Hippocampal formation (tissue), 2 donors: Measurements from ENCODE around the gene TRNAU1AP.
"Not testable (repeated sequence)": the region's sequence is repeated elsewhere in the genome, so short reads cannot be mapped to it uniquely, and the experiment has no call there.

Experiments used
- DNase-seq, 2 donors: peaks; one replicate each; lab custom pipeline; 2025; lab: John Stamatoyannopoulos, UW

TRNAU1AP gene

DNA sequence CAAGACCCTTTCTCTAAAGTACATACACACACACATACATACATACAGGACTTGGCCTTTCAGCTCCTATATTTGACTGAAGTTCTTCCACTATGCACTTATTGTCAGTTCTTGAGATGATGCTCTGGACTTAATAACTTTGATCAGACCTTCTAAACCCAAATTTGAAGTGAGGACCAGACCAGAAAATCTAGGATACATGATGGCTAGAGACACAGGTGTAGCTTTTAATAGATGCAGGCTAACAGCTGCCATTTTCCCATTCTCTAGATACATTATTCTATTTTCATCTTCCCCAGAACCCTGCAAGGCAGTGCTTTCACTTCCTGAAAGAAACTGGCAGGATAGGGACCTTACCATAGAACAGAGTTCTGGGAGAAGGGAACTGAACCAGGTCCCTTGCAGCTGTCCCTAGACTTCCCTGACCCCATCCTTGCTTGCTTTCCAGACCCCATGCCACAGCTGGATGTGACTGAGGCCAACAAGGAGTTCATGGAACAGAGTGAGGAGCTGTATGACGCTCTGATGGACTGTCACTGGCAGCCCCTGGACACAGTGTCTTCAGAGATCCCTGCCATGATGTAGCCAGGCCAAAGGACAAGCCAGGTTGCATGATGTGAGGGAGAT, 24.3 kb downstream of the TRNAU1AP start:
- no peak for DNase-seq

DNA sequence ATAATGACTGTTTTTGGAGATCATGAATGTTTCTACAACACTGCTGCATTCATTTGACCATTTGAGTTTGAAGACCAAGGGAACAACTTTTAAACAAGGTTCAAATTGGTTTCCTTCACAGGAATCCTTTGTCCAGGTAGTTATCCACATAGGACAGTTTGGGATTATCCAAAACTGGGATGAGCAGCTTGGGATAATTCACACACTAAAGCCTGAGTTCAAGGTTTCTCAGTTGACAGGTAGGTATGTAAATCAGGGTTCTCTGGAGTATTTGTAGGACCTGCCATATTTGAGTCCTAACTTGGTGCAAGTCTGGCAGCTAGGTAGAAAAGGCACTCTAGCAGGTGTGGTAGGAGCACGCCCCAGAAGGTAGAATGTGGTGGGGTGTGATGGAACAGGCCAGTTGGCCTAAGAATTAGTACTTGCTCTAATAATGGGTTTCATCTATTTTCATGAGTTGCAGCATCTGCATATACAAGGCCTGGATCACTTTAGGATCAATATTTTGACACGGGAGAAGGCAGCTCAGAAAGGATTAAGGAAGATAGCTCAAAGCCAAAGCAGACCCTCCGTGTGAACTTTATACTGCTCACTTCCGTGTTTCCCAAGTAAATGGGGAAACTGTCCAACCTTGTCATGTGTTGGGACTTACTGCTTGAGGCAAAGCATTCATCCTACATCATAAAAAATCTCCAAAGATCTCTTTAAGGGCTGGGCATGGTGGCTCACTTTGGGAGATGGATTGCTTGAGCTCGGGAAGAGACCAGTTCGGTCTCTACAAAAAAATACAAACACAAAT, 25.1 kb downstream of the TRNAU1AP start:
- no peak for DNase-seq

DNA sequence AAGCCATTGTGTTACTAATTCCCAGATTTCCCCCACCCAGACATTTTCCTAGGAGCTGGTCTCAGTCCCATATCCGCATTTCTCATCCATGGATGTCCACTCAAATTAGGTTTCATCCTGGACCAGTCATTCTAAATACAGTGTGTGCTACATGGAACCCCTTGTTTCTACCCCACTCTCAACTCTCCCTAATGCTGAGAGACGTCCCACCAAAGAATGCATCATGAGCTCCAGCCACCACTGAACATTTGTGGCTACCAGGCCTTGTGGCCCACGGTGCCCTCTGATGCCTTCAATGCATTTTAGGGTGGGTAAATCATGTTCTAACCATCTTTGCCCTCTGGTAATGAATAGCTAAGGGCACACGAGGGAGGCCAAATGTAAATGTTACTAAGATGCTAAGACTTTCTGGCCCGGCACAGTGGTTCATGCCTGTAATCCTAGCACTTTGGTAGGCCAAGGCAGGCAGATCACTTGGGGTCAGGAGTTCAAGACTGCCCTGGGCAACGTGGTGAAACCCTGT, 25.9 kb downstream of the TRNAU1AP start:
- no peak for DNase-seq

DNA sequence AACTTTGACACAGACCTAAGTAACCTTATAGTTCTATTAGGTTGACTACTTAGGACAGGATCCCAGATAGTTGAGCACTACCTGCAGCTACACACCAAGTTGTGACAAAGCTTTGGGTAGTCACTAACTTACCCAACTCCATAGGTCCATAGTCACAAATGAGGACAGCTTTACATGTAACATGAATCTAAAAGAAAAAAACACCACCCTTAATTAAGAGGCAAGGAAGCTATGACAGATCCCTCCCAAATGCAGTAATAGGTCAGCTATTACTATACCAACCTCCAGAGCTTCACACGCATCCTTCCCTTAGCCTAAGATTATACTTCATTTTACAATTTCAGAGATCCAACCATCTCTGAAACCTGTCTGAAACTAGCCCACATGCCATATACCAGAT, 26.5 kb downstream of the TRNAU1AP start:
- no peak for DNase-seq

DNA sequence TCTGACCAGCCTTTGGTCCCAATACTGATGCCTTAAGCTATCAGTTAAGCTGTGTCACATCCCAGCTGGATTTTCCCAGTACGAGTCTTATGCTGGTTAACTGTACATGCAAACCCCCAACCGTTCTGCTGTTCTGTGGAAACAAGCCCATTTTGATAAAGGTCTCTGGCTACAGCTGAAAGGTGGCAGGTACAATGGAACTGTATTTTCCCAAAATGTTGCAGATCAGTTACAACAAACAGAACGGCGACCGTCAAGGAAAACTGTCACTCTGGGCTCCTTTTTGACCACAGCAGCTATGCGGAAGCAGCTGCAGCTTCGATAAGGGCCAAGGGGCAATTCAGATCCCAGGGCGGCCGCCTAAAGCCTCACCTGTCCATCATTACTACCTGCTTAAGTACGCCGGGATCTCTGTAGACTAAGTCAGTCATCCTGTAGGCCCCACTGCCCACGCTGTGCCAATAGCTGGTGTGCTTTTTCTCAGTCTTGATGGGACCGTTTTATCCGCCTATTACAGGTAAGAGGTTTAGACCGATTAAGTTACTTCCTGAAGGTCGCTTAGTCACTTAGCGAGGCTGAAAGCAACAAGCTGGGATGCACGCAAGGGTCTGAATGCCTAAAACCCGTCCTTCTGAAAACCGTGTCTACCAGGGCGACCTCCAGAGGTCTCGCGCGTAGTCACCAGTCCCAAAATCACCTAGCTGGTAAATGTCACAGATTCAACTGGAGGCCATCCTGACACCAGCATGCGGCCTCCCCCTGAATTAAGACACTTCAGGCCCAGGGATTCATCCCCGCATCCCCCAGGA, 28.0 kb downstream of the TRNAU1AP start:
- no peak for DNase-seq

- DNase-seq: peak; percentile 91 to 96
Observed at GRCh38 chr1:28581531-28582247, 28.8 kb downstream of the TRNAU1AP start.

DNA sequence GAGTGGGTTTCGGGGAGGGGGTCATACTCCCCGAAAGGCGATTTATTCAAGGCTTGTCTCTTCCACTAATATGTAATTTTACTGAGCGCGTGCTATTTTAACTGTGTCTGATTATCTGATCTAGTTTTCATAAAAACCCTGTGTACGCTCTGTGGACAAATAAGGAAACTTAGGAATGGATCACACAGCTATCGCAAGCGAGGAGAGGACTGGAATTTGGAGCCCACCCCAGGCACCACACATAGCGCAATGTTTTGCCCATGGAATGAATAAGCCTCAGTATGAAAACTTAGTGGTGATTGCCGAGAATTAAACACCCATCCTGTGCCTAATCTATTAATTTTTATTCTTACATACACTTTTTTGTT, 29.3 kb downstream of the TRNAU1AP start:
- no peak for DNase-seq

GRCh38 chr1:28586585-28587391, 33.9 kb downstream of the TRNAU1AP start:
- DNase-seq: not testable (repeated sequence)

- no peak for DNase-seq
Observed at GRCh38 chr1:28591708-28592320, 38.9 kb downstream of the TRNAU1AP start, which contains the start of gene RAB42. Gene RAB42 (plus strand): TSS chr1:28592265. CDS start chr1:28592512, 247 bp downstream.

DNA sequence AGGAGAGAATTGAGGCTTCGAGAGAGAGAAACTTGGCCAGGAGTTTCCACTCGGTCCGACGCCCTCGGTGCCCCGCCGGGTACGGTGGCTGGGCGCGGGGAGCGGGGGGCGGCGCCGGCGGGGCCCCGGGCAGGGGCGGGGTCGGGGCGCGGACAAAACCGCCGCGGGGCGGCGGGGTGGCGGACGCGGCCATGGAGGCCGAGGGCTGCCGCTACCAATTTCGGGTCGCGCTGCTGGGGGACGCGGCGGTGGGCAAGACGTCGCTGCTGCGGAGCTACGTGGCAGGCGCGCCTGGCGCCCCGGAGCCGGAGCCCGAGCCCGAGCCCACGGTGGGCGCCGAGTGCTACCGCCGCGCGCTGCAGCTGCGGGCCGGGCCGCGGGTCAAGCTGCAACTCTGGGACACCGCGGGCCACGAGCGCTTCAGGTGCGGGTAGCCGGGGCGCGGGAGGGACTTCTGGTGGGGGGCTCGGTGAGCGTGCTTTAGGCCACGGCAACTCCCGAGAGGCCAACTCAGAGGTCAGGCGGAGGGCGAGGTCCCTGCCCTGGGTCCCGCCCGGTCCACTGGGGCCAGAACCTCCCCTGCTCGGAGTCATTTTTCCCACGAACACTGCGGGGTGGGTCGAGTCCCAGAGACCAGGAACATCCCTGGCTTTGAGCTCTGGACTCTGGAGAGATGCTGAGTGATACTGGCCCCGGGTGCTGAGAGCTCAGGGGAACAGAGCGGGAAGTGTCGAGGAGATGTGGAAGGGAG, 39.6 kb downstream of the TRNAU1AP start:
- DNase-seq: no peak

- not testable (repeated sequence) for DNase-seq
Observed at GRCh38 chr1:28593988-28594356, 41.1 kb downstream of the TRNAU1AP start.

DNA sequence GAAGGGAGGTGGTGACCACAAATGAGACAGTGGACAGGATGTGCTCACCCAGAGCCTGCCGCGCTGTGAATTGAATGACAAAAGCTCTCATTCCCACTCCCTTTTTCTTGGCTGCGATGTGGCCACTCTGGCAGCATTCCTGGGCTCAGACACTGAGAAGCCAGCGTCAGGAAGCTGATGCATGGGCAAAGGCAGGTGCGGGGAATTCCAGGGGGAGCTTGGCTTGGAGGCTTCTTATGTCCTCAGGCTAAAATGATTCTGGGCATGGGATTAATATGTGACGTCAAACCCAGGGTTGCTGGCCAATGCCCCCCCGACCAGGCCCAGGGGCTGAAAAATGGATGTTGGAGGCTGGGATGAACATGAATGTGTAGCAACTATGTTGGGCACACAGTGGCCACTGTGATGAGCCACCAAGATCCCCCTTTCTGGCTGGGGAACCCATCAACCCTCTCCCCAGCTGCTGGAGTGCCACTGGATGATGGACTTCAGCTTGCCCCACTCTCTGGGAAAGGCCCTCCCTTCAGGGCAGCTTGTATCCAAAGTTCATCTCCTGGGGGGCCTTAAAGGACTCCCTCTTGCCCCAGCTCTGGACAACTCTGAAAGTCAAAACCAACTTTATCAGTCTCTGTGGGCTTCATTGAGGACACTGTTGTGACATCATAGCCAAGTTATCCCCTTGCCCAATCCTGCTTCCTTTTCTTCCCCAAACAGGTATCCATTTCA, 42.0 kb downstream of the TRNAU1AP start:
- DNase-seq: not testable (repeated sequence)

DNA sequence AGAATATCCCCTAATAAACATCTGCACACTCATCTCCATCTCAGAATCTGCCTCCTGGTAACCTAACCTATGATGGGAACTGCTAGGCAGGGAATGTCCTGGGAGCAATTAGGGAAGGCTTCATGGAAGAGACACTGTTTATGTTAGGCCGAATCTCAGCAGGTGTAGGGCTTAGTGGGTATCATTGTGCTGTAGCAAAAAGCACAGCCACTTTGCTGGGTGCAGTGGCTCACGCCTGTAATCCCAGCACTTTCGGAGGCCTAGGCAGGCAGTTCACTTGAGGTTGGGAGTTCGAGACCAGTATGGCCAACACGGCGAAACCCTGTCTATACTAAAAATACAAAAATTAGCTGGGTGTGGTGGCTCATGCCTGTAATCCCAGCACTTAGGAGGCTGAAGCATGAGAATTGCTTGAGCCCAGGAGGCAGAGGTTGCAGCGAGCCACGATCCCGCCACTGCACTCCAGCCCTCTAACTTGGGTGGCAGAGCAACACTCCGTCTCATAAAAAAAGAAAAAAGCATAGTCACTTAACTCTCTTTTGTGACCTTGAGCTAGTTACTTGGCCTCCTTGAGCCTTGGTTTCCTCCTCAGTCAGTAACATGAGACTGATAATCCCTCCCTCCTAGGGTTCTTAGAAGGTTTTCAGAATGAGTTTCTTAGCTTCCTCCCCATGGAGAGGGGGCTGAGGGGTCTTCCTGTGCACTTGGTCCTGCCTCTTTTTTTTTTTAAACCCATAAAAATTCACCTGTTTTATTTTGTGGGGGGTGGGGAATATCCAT, 42.7 kb downstream of the TRNAU1AP start:
- DNase-seq: no peak

DNA sequence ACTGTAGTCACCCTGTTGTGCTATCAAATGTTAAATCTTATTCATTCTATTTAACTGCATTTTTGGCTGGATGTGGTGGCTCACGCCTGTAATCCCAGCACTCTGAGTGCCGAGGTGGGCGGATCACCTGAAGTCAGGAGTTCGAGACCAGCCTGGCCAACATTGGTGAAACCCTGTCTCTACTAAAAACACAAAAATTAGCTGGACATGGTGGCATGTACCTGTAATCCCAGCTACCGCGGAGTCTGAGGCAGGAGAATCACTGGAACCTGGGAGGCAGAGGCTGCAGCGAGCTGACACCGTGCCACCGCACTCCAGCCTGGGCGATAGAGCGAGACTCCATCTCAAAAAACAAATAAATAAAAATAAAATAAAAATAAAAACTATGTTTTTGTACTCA, 43.4 kb downstream of the TRNAU1AP start:
- not testable (repeated sequence) for DNase-seq

DNA sequence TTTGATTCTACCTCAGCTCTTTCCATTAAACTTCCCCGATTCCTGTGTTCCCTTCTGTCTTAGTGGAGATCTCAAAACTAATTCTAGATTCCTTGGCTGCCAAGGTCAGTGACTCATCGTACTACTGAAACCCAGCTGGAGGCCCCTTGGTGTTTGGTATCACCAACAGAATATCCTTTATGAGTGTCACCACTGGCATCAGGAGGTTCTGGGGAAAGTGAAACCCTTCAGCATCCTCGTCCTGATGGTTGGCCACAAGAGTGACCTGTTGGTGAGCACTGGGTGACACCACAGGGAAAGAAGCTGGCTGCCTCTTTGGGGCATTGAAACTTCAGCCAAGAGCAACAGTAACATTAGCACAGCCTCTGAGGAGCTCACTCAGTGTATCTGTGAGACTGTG, 48.8 kb downstream of the TRNAU1AP start:
- DNase-seq: no peak

DNA sequence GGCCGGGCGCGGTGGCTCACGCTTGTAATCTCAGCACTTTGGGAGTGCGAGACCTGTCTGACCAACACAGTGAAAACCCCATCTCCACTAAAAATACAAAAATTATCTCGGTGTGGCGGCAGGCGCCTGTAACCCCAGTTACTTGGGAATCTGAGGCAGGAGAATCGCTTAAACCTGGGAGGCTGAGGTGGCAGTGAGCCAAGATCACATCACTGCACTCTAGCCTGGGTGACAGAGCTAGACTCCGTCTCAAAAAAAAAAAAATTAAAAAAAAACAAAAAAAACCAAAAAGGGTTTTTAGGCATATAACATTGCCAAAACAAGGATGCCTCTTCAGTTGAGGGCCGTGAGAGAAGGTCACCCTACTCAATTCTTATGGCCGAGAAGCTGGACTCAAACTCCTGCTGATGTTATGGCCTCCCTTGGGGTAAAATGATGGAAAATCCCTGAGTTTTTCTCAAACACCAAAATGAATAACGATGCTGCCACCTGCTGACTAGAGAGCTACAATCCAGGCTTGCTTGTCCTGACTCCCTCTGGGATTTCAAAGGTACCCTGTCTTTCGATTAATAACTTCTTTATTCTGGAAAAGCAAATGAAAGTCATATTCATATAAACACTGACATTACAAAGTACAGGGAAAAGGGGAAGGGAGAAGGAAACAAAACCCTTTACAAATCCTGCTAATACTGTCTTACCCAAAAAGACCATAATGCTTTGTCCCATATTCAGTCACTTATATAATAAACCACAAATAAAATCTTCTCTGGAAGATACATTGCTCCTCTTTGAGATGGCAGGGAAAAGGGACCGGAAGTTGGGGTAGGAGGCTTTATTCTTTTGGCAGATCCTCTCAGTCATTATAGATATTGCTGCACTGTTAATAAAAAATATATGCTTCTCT, 49.9 kb downstream of the TRNAU1AP start:
- DNase-seq: peak; percentile 48 to 88

DNA sequence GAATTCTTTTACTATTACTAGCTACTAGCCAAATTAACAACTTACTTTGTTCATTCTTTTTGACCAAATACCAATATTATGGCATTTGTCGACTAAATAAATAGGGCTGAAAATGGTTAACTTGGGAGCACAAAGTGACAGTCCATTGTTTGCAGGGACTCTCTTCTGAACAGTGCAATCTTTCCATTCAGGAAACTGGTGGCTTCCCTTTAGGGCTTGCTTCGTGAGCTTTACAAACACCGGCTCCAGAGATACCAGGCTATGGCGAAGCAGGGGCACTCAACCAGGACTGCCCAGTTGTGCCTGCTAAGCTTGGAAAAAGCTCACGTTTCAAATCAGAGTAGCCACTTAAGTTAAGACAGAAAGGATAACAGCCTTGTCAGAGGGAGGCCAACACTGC, 51.5 kb downstream of the TRNAU1AP start:
- DNase-seq: no peak
